Activated CD8-positive, alpha-beta memory T cell treated with anti-CD3 and anti-CD28 coated beads for 1 hour (primary cell): ENCODE results near the gene KRTAP6-3.

ENCODE experiments used
- DNase-seq, 2 donors: peaks; one replicate each; pipeline ENCODE4 v3.0.0-alpha.2; 2020; ENCODE audit warnings: low read depth in 1 of 2; ENCODE audit errors: extremely low read depth in 1 of 2

The KRTAP6-3 gene, protein sequence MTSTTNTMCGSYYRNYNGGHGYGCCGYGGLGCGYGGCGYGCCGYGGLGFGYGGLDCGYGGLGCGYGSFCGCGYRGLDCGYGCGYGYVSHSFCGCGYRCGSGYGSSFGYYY

DNA sequence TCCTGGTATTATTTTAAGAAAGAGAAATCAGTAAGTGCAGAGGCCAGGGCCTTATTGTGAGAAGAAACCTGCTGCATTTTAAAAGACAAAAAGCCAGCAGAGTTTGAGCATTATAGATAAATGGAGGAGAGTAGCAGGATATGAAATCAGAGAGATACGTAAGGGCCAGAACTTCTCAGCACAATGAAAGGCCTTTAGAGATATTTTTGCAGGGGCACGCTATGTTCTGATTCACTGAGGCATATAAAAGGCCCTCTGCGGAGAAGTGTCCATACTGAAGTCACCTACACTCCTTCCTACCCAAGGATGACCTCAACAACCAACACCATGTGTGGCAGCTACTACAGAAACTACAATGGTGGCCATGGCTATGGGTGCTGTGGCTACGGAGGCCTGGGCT, at the start of gene KRTAP6-3:
Gene KRTAP6-3 (plus strand): TSS at position 301 of the 400 bp plus-strand sequence. CDS start 6 bp downstream, at position 307.
- no peak for DNase-seq

DNA sequence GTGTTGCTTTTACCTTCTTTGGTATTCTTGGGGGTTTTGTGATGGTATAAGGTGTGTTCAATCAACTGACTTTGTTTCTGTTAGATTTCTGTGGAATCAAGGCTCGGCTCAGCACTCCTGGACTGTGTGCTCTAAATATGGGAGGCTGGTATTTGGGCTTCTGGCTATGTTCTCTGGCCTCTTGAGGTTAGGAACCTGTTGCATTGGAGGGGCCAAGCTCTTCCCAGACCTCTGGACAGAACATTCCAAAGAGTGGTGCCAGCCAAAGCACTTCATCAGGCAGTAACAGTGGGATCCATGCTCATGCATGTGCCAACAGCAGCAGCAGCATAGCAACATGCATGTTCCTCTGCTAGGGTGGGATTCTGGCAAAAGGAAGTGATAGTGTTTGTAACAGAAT, 39.5 kb upstream of the KRTAP6-3 start:
- no peak for DNase-seq

DNA sequence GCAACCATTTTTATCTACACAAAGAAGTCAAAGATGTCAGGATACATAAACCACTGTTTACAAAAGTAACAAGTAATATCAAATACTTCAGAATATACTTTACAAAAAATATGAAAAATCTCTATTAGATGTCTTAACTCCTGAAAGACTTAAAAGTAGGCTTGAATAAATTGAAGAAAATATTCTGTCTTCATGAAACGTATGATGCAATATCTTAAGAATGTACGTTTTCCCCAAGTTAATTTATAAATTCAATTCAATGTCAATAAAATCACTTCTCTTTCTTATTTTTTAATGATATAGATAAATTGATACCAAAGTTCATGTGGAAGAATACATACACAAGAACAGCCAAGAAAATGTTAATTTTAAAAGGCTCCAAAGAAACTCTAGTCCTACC, 37.1 kb upstream of the KRTAP6-3 start:
- no peak for DNase-seq

DNA sequence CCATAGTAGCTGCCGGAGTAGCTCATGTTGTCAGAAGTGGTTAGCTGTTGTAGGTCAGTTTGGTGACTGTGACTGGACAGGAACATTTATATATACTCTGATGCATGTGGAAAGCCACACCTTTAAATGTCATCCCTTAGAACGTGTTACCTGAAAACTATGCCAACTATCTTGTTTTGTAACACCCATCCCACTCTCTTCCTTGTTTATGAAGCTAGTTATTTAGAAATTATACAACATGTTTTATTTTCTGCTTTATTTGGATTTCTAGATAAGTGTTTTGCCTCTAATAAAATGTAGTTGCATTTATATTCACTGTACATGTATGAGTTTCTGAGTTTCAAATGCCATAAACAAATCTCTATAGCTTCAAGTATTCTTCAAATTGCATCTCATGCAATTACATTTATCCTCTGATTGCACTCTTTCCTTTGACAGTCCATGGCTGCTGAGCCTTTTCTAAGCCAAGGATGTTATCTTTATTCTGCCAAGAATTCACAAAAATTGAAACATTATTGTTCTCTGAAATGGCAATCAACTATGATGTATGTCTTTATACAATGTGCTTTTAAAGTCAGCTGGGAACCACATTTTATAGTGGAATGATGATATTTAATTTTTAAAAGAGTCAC, 30.9 kb upstream of the KRTAP6-3 start, which contains the start of gene KRTAP19-7:
Gene KRTAP19-7 (minus strand): TSS at position 51 of the 632 bp plus-strand sequence. CDS start 25 bp downstream, at position 26.
- no peak for DNase-seq

DNA sequence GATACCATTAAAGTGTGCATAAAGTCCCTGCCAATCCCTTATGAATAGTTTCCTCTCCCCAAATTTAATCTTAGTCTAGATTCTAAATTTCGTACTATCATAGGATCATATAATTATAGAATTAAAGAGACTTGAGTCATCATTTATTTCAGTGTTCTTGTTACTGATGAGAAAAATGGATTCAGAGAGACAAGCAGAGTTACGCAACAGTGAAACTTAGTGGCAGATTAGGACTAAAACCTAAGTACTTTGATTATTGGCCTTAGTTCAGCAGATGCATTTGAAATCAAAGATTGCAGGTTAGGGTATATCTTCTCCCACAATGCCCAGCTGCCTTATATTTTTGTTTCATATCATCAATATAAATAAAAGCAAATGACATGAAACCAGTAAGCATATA, 30.3 kb upstream of the KRTAP6-3 start:
- no peak for DNase-seq

- DNase-seq = no peak
Measured at GRCh38 chr21:30563072-30563471, 29.2 kb upstream of the KRTAP6-3 start.

GRCh38 chr21:30563630-30564029, 28.6 kb upstream of the KRTAP6-3 start:
- no peak for DNase-seq

DNA sequence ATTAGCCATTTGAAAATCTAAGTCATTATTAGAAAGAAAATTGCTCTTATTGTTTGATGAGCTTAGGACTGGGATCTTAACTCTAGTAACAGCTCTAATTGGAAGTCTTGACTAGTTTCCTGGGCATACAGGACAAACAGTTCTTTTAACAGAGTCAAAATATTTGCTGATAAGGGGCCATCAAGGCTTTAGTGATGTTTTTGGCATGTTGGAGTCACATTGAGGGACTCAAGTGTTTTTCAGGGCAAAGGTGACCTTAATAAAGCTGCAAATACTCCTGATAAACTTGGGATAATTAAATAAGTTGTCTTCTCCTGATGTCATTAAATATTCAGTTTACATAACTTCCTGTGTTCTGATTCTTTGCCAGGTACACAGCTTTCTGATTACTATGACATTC, 24.6 kb upstream of the KRTAP6-3 start:
- DNase-seq = no peak

- DNase-seq = no peak
Measured at GRCh38 chr21:30577766-30578165, 14.5 kb upstream of the KRTAP6-3 start.

DNA sequence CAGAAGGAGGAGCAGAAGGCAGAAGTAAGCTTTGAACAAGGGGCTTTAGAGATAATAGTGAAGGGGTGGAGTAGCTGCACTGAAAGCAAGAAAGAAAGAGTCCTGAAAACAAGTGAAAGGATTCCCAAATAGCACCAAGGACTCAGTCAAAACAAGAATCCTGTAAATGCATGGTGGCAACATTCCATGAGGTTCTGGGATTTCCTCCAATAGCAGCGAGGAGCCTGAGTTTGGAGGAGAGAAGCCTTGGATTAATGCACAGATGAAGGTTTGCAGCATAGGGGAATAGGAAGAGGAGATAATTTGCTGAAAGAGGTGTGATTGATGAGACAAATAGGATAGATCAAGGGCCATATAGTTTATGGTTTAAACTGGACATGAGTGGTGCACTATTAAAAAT, 12.9 kb upstream of the KRTAP6-3 start:
- no peak for DNase-seq

DNA sequence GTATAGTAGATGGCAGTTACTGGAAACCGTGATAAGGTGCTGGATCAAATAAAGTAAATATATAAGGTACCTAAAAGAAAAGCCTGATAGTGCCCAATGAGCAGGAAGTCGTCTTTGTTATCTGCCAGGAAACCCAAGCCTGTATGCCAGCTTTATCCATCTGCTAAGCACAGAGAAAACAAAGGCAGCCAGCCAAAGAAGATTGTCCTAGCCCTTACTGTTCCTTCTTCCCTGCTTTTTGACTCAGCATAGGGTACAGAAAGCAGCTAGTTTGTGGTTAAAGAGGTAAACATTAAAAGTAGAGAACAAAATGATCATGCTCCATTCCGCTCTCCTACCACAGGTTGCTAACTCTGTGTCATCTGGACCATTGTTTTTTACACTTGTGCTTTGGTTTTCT, 12.1 kb upstream of the KRTAP6-3 start:
- no peak for DNase-seq

DNA sequence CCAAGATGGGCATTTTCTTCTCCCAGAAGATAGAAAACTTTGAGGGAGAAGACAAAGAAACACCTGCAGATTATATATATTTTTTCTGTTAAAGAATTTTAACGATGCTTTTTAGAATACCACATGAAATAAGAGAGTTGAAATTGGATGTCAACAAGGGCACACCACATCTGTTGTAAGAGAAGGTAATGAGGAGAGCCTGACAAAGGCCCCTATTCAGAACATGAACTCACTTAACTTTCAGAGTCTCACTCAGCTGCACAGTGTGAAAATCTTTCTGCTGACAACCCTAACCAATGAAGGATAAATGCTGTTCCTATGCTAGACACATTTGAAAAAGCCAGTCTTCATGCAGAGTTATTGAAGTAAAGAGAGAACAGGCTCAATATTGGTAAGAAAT, 9.4 kb upstream of the KRTAP6-3 start:
- no peak for DNase-seq

DNA sequence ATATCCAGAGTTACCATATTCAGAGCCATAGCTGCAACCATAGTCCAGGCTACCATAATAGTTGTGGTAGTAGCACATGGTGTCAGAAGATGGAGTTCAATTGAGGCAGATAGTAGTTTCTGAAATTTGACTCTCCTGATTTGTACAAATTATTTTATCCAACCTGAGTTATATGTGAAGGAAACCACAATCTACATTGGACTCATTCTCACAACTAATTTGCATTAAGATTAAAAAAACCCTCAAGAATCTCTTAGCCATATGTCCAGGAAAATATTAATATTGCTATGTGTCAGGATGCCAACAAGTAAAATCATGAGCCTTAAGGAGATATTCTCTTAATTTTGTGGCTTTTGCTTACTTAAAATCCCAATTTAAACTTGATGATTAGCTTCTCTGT, 1.9 kb upstream of the KRTAP6-3 start, which contains the start of gene KRTAP22-2:
Gene KRTAP22-2 (minus strand): TSS at position 101 of the 400 bp plus-strand sequence.
- DNase-seq = no peak

GRCh38 chr21:30598802-30599201, 6.6 kb downstream of the KRTAP6-3 start, which contains the start of gene KRTAP6-2:
TSS of gene KRTAP6-2 (minus strand) at chr21:30598902. CDS start at chr21:30598874, 28 bp downstream.
- DNase-seq = no peak

- no peak for DNase-seq
Measured at GRCh38 chr21:30600787-30601186, 8.5 kb downstream of the KRTAP6-3 start, which contains the start of gene KRTAP22-1. TSS of gene KRTAP22-1 (plus strand) at chr21:30601087.

GRCh38 chr21:30605968-30606367, 13.7 kb downstream of the KRTAP6-3 start:
- DNase-seq = no peak

DNA sequence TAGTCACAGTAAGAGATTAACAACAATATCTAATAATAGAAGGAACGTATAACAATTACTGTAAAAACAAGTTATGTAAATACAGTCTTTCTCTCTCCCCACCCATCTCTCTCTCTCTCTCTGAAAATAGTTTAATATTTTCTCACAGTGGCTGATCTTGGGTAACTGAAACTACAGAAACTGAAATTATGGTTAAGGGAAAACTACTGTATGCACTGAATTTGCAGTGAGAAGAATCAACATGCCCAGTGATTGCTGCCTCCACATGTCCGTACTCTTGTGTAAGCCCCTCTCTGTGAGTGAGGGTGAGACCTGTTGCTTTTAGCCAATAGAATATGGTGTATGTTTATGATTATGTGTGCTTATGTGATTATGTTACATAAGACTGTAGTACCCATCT, 19.9 kb downstream of the KRTAP6-3 start:
- no peak for DNase-seq

GRCh38 chr21:30613836-30614235, 21.6 kb downstream of the KRTAP6-3 start, which contains the start of gene KRTAP6-1:
TSS of gene KRTAP6-1 (minus strand) at chr21:30613930. CDS start at chr21:30613904, 26 bp downstream.
- DNase-seq = no peak

DNA sequence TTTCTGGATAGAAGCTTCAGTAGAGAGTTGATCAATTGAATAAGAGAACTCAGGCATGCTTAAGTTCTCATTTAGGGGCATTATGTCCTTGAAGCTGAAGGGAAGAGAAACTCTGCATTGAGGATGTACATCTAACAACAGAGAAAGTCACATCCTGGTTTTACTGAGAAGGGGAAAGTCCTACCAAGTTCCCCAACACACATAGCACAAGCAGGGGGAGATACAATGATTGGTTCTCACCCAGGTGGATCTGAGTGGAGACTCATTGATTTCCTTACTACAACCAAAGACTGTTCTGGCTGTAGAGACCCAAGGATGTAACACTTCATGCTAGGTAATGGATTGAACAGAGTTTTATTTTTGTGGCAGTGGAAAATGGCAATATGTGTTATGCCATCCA, 23.0 kb downstream of the KRTAP6-3 start:
- DNase-seq = no peak

- no peak for DNase-seq
Measured at GRCh38 chr21:30616125-30616524, 23.9 kb downstream of the KRTAP6-3 start, which contains the start of gene KRTAP20-1. TSS of gene KRTAP20-1 (plus strand) at chr21:30616425. CDS start at chr21:30616455, 30 bp downstream.

- no peak for DNase-seq
Measured at GRCh38 chr21:30620080-30620479, 27.8 kb downstream of the KRTAP6-3 start.

- DNase-seq = no peak
Measured at GRCh38 chr21:30620522-30620921, 28.3 kb downstream of the KRTAP6-3 start, which contains the start of gene KRTAP20-4. TSS of gene KRTAP20-4 (plus strand) at chr21:30620627.
